Hepatocyte (in vitro differentiated cells): Measurements from ENCODE around the gene ANKS3.

ENCODE experiments used
- CTCF ChIP-seq: fragments of 200-600 bp; sonication (generic); IDR thresholded peaks from 2 replicates; pipeline ENCODE4 v1.5.1; 2016; ENCODE audit warnings: antibody characterized with exemption, mild to moderate bottlenecking; ENCODE audit not compliant: poor library complexity
- EZH2phosphoT487 ChIP-seq: fragments of 200-600 bp; sonication (generic); IDR thresholded peaks from one replicate; pipeline ENCODE4 v1.6.1; 2018; ENCODE audit warnings: antibody characterized with exemption, mild to moderate bottlenecking, low read depth, moderate library complexity; ENCODE audit not compliant: unreplicated experiment, severe bottlenecking

- TF ChIP-seq CTCF (no peak), EZH2phosphoT487 (no peak)
These were observed 36.9 kb downstream of the ANKS3 start for GRCh38 chr16:4696905-4697847.
